ENCODE data around the gene IP6K2. TPM values are rescaled to one million over a fixed set of nuclear protein-coding genes. Genes with fewer than 3 reads are reported as not detected.

Gene IP6K2
- total RNA-seq, 1 experiment from 2014 or later: 102 TPM

GRCh38 chr3:48681974-48682610 is 34.9 kb downstream of the IP6K2 start:
- intact Hi-C loops (cut with micrococcal nuclease): loop anchor here (5.0 kb wide), 1 partner anchor 120 kb away; the partner anchor contains the start of gene UCN2
- Histone ChIP-seq H3K4me1 (ENCODE audit: insufficient read depth, low read length) (peaks cover 20% of the 10 kb centered on the region), H3K36me3 (ENCODE audit: low read depth, low read length) (peaks cover 46% of the 10 kb centered on the region), H2AFZ (ENCODE audit: low read length) (no peak overlapping the region), H3K9me2 (replicated peaks; ENCODE audit: low read length) (no peaks in the 10 kb centered on the region), H3K4me2 (ENCODE audit: low read length) (no peak overlapping the region), H3K27ac (ENCODE audit: low read length) (no peak overlapping the region), H3K9ac (ENCODE audit: low read length) (no peak overlapping the region), H3K27me3 (ENCODE audit: low read length) (no peaks in the 10 kb centered on the region), H3K4me3 (ENCODE audit: low read length) (no peak overlapping the region), H3F3A (ENCODE audit: low read length, unreplicated experiment) (peaks cover 4% of the 10 kb centered on the region), H3K9me3 (ENCODE audit: low read length) (no peaks in the 10 kb centered on the region), H4K20me1 (ENCODE audit: low read length) (0 out of 2 replicates have a peak, but pooled peaks cover 7% of the 10 kb centered on the region), H3K79me2 (ENCODE audit: low read length) (peaks cover 30% of the 10 kb centered on the region)
- DNase-seq: no peak
- TF ChIP-seq EZH2phosphoT487 (IDR thresholded peaks at IDR 0.05; ENCODE audit: borderline replicate concordance, low read length): no peak
- TF ChIP-seq CTCF (conservative IDR thresholded peaks at IDR 0.05; ENCODE audit: low read depth, low read length): no peak
- TF ChIP-seq EZH2 (IDR thresholded peaks at IDR 0.05; ENCODE audit: low read length, unreplicated experiment): no peak
- BruUV-seq (replicated peaks): no TSS peak
- ChIA-PET CTCF (no interaction called here), POLR2A (ENCODE audit: unreplicated experiment) (no interaction called here)
- ATAC-seq: no peak

DNA sequence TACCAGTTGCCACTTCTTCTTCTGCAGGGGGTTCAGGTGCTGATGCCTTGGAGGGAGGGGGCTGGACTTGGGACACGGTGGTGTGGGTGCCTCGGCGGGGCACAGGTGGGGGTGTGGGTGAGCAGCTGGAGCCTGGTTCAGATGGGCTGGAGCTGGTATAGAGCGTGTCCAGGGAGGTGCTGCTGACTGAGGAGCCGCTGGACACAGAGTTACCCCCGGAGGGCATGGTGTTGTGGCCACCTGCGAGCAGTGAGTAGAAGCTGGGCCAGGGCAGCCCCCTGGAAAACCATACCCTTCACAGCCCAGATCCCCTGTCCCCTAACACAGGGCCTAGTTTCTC is 35.5 kb downstream of the IP6K2 start:
- Histone ChIP-seq H2AFZ (ENCODE audit: low read length) (no peak overlapping the region), H3K4me2 (ENCODE audit: low read length) (no peak overlapping the region), H3K4me3 (ENCODE audit: low read length) (no peak overlapping the region), H4K20me1 (ENCODE audit: low read length) (0 out of 2 replicates have a peak, but pooled peaks cover 5% of the 10 kb centered on the region), H3K27me3 (ENCODE audit: low read length) (no peaks in the 10 kb centered on the region), H3K79me2 (ENCODE audit: low read length) (peaks cover 30% of the 10 kb centered on the region), H3K36me3 (ENCODE audit: low read depth, low read length) (peaks cover 46% of the 10 kb centered on the region), H3K9me3 (ENCODE audit: low read length) (no peaks in the 10 kb centered on the region), H3F3A (ENCODE audit: low read length, unreplicated experiment) (peaks cover 2% of the 10 kb centered on the region), H3K9ac (ENCODE audit: low read length) (no peak overlapping the region), H3K27ac (ENCODE audit: low read length) (no peak overlapping the region), H3K9me2 (replicated peaks; ENCODE audit: low read length) (no peaks in the 10 kb centered on the region), H3K4me1 (ENCODE audit: insufficient read depth, low read length) (peaks cover 20% of the 10 kb centered on the region)
- ChIA-PET POLR2A (ENCODE audit: unreplicated experiment) (no interaction called here), CTCF (no interaction called here)
- intact Hi-C loops (cut with micrococcal nuclease): loop anchor here (5.0 kb wide), 1 partner anchor 119 kb away; the partner anchor contains the start of gene UCN2
- DNase-seq (no peak), ATAC-seq (no peak)
- TF ChIP-seq CTCF (conservative IDR thresholded peaks at IDR 0.05; ENCODE audit: low read depth, low read length): no peak
- no peak for TF ChIP-seq EZH2 (IDR thresholded peaks at IDR 0.05; ENCODE audit: low read length, unreplicated experiment)
- no TSS peak for BruUV-seq (replicated peaks)

- Histone ChIP-seq H3K9me2 (replicated peaks; ENCODE audit: low read length) (no peaks in the 10 kb centered on the region), H3K4me2 (ENCODE audit: low read length) (no peak overlapping the region), H3K4me1 (ENCODE audit: insufficient read depth, low read length) (peaks cover 20% of the 10 kb centered on the region), H3K9me3 (ENCODE audit: low read length) (no peaks in the 10 kb centered on the region), H3K9ac (ENCODE audit: low read length) (no peak overlapping the region), H3K36me3 (ENCODE audit: low read depth, low read length) (peaks cover 49% of the 10 kb centered on the region), H2AFZ (ENCODE audit: low read length) (no peak overlapping the region), H3K79me2 (ENCODE audit: low read length) (peaks cover 30% of the 10 kb centered on the region), H3K27ac (ENCODE audit: low read length) (no peak overlapping the region), H3K27me3 (ENCODE audit: low read length) (no peaks in the 10 kb centered on the region), H4K20me1 (ENCODE audit: low read length) (0 out of 2 replicates have a peak, but pooled peaks cover 4% of the 10 kb centered on the region), H3K4me3 (ENCODE audit: low read length) (no peak overlapping the region), H3F3A (ENCODE audit: low read length, unreplicated experiment) (no peaks in the 10 kb centered on the region)
- CTCF ChIA-PET: no interaction called here
- TF ChIP-seq EZH2phosphoT487 (IDR thresholded peaks at IDR 0.05; ENCODE audit: borderline replicate concordance, low read length) (no peak), CTCF (conservative IDR thresholded peaks at IDR 0.05; ENCODE audit: low read depth, low read length) (no peak), EZH2 (IDR thresholded peaks at IDR 0.05; ENCODE audit: low read length, unreplicated experiment) (no peak)
- ATAC-seq: no peak
- intact Hi-C loops (cut with micrococcal nuclease): loop anchor here (5.0 kb wide), 1 partner anchor 119 kb away; the partner anchor contains the start of gene UCN2
- no TSS peak for BruUV-seq (replicated peaks)
- POLR2A ChIA-PET (ENCODE audit: unreplicated experiment): no interaction called here
- DNase-seq: no peak
Measured at GRCh38 chr3:48680811-48681540, 36.0 kb downstream of the IP6K2 start.
